NCI-H187 treated with DMSO at 0.1 percent for 48 hours (cell line): ENCODE results near the gene PARD6B.
"Not testable (repeated sequence)": the region's sequence is repeated elsewhere in the genome, so short reads cannot be mapped to it uniquely, and the experiment has no call there.

Experiments
- DNase-seq: peaks from one replicate; lab custom pipeline; 2025; lab: John Stamatoyannopoulos, UW

PARD6B gene

GRCh38 chr20:50746138-50746940, 15.0 kb downstream of the PARD6B start:
- DNase-seq, result no peak

DNA sequence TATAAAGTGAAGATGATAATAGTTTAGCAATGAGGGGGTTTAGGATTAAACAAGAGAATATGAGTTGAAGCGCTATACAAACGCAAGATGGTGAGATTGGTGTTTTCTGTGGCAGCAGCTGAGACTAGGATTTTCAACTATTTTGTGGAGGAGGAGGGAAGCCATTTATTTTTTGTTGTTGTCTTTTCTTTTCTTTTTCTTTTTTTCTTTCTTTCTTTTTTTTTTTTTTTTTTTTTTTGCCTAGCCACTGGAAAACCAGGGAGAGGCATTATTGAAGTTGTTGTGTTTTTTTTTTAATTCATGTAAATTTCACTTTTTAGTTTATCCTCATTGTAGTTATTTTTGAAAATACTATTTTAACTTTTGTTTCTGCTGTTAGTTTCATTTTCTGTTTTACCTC, 15.9 kb downstream of the PARD6B start:
- no peak for DNase-seq

DNA sequence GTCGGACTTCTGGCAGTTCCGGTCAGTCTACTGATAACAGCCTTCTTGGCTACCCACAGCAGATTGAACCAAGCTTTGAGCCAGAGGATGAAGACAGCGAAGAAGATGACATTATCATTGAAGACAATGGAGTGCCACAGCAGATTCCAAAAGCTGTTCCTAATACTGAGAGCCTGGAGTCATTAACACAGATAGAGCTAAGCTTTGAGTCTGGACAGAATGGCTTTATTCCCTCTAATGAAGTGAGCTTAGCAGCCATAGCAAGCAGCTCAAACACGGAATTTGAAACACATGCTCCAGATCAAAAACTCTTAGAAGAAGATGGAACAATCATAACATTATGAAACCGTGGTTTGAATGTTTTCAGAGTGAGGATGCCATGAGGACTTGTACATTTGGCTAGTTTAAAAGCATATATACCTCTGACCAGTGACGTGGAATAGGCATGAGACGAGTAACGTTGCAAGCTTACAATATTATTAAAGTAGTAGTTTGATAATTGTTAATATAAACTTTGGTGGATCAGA, 18.8 kb downstream of the PARD6B start:
- DNase-seq, result no peak

DNA sequence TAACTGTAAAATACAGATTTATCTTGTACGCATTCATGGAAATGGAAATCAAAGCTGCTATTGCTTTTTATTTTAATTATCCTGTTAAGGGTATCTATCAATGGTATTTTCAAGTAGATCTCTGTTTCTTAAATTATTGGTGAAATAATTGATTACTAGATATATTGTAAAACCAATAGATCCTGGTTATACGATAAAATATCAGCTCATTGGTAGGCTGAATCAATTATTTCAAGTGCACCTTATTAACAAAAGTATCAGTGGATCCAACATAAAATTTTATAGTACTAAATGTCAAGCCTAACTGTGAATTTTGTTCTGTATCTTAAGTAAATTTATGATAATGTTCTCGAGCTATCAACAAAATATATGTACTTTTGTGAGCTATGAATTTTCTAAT, 21.8 kb downstream of the PARD6B start:
- DNase-seq, result no peak

- no peak for DNase-seq
These were observed 23.0 kb downstream of the PARD6B start for GRCh38 chr20:50754420-50754819.

DNA sequence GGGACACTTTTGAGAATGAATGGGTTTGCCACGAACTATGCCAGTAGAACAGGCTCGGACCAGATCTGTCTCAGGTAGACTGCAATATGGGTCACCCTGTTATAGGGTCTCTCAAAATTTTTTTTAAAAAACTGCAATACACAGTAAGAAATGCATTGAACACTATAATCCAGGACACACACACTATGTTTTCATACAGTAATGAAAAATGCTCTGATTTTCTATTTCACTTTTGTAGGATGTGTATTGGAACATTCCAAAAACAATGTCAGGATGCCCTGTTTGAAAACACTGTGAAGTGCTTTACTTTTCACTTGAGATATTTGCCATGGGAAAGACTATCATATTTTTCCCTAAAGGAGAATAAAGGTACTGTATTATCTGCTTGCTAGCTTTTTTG, 25.1 kb downstream of the PARD6B start:
- DNase-seq, result no peak

DNA sequence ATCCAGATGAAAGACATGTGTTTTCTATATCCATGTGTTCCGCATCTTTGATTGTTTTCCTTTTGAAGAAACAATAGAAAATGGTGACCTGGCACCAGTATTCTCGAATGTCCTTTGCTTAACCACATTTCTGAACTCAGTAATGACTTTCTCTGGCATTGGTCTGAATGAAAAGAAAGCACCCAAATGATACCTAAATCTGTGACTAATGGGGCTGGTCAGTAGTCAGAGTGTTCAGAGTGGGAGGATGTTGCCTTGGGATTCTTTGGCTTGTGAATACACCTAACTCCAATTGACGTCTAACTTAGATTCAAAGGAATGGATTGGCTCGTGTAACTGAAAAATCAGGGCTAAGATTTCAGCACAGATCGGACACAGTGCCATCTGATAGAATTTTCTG, 27.1 kb downstream of the PARD6B start:
- DNase-seq, result no peak

- no peak for DNase-seq
These were observed 27.6 kb downstream of the PARD6B start for GRCh38 chr20:50758992-50759391.

DNA sequence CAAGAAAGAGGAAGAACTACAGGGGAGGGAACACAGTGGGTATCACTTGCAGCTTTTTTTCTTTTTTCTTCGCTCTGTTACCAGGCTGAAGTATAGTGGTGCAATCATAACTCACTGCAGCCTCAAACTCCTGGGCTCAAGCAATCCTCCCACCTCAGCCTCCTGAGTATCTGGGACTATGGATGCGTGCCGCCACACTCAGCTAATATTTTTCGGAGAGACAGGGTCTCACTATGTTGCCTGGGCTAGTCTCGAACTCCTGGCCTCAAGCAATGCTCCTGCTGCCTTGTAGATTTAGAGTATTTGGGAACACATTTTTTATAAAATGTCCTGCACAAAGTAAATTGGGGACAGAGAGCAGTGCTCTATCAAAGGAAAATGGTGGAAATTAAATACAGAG, 28.3 kb downstream of the PARD6B start:
- no peak for DNase-seq

DNA sequence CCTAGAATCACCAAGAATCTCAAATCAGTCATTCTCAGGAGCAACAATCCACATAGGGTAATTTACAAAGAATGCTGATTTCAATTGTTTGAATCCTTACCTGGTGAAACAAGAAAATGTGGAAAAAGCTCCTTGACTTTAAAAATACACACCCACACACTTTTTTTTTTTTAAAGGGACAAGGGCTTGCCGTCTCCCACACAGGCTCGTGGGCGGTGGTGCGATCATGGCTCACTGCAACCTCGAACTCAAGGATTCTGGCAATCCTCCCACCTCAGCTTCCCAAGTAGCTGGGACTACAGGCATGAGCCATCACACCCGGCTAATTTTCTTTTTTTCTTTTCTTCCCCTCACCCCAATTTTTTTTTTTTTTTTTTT, 30.7 kb downstream of the PARD6B start:
- no peak for DNase-seq

DNA sequence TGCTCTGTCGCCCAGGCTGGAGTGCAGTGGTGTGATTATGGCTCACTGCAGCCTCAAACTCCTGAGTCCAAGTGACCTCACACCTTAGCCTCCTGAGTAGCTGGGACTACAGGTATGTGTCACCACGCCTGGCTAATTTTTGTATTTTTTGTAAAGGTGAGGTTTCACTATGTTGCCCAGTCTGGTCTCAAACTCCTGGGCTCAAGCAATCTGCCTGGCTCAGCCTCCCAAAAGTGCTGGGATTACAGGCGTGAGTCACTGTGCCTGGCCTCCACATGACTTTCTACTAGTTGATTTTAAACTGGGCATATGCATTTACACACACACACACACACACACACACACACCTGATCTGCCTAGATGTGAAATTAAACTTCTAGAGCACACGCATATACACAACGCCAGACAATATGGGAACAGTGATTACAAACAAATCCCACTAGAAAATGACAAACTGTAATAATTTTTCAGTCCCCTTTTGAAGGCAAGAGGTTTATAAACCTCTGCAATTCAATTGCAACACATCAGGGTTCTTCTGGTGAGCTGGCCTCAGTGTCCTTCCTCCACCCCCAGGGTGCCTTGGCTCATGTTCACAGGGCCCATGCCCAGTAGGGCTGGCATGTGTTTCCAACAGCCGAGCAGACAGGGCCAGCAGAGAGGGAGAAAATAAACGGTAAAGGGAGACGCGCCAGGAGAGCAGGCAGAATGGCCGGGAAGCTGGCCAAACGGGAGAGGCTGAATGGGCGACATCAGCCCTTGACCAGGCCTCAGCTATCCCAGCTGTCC, 31.2 kb downstream of the PARD6B start:
- DNase-seq, result no peak

DNA sequence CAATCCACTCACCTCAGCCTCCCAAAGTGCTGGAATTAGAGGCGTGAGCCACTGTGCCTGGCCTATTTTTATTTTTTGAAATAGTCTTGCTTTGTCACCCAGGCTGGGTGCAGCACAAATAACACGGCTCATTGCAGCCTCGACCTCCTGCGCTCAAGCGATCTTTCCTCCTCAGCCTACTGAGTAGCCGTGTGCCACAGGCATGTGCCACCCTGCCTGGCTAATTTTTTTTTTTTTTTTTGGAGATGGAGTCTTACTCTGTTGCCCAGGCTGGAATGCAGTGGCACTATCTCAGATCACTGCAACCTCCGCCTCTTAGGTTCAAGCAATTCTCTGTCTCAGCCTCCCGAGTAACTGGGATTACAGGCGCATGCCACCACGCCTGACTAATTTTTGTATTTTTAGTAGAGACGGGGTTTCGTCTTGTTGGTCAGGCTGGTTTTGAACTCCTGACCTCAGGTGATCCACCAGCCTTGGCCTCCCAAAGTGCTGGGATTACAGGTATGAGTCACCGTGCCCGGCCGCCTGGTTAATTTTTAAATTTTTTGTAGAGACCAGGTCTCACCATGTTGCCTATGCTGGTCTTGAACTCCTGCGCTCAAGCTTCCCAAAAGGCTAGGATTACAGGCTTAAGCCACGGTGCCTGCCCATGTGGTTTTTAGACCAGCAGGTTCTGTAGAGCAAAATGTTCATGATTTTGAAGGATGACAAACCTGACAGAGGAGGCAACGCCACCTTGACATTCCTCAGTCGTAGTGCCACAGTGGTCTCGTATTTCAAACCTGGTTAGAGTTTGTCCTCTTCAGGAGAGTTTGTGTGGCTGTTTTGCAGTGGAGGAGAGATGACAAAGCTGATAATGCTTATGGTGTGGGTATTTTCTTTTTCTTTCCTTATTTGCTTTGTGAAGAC, 32.4 kb downstream of the PARD6B start:
- not testable (repeated sequence) for DNase-seq

GRCh38 chr20:50765251-50765650, 33.9 kb downstream of the PARD6B start:
- DNase-seq, result not testable (repeated sequence)

DNA sequence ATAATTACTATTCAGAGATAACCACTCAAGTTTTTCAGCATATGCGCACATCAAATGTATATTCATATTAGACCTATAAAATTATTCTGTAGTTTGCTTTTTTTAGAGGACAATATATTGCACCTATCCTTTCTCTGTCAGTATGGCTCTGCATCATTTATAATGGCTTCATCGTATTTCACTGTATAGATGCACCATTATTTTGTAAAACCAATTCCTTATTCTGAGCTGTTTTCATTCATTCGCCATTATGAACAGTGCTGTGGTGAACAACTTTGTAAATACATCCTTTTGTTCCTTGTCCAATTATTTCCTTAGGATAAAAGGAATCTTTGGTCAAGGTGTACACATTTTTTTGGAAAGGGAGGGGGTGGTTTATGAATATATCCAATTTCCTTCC, 34.3 kb downstream of the PARD6B start:
- DNase-seq, result no peak

GRCh38 chr20:50766955-50767809, 35.8 kb downstream of the PARD6B start:
- DNase-seq, result not testable (repeated sequence)

- DNase-seq, result not testable (repeated sequence)
These were observed 37.6 kb downstream of the PARD6B start for GRCh38 chr20:50768991-50769390.

- not testable (repeated sequence) for DNase-seq
These were observed 38.2 kb downstream of the PARD6B start for GRCh38 chr20:50769551-50770085.

DNA sequence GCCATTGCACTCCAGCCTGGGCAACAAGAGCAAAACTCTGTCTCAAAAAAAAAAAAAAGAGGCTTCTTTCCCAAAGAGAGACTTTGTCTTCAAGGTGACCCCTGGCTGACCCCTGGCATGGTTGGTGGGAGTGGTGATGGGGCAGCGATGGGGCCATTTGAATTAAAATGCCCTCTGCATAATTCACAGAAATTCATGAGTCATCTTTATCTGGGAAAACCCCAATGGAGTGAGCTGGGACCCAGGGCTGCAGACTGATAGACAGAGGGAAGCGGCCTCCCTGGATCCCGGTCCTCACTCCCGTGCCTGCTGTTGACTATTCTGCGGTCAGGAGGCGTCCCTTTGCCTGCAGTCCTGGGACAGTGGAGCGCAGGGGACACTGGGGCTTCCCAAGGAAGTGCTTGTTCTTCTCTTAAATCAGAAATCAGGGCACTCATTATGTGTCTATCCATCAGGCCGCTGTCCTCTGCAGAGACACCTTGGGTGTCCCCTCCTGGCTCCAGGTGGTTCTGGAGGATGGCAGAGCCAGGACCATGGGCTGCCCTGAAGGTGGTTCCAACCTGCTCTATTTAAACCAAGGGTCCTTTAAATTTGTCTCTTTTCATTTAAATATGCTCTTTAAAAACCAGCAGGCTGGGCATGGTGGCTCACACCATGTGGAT, 40.2 kb downstream of the PARD6B start:
- not testable (repeated sequence) for DNase-seq

- no peak for DNase-seq
These were observed 41.2 kb downstream of the PARD6B start for GRCh38 chr20:50772420-50773185.
